ENCODE results near the gene HDAC4.

Gene HDAC4

DNA sequence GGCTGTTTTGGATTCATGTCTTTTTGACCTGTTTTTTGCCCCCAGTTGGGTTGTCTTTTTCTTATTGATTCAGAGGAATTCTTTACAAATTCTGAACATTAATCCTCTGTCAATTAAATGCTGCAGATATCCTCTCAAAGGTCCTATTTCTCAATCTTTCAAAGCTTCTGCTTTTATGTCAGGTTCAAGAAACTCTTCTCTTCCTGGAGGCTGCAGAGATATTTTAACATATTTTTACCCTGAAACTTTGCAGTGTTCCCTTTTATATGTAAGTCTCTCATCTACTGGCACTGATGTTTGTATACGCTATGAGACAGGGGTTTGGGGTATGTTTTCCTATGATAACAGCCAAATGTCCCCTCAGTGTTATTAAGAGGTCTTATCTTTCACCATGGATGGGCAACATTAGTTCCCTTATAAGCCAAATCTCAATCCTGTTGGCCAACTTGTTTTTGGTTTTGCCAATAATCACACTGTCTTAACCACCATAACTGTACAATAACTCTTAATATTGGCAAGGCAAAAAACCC, 159.3 kb downstream of the HDAC4 start:
- POLR2A ChIA-PET = no interaction called here
- no peak for DNase-seq (ENCODE audit: extremely low spot score)
- CTCF ChIA-PET = no interaction called here
- no peak for TF ChIP-seq ELF4 (IDR thresholded peaks at IDR 0.05)
- no peak for TF ChIP-seq NFRKB (IDR thresholded peaks at IDR 0.05)
- no peak for TF ChIP-seq FOXM1 (IDR thresholded peaks at IDR 0.05; ENCODE audit: borderline replicate concordance)
- TF ChIP-seq SP1 (IDR thresholded peaks at IDR 0.05) = no peak
- TF ChIP-seq ARNT (IDR thresholded peaks at IDR 0.05) = no peak
- no peak for TF ChIP-seq L3MBTL2 (conservative IDR thresholded peaks at IDR 0.05)
- TF ChIP-seq PKNOX1 (IDR thresholded peaks at IDR 0.05) = no peak
- no peak for TF ChIP-seq LEF1 (IDR thresholded peaks at IDR 0.05; ENCODE audit: borderline replicate concordance)
- no peak for TF ChIP-seq TARDBP (IDR thresholded peaks at IDR 0.05)
- no peak for TF ChIP-seq BHLHE40 (IDR thresholded peaks at IDR 0.05; ENCODE audit: borderline replicate concordance)
- TF ChIP-seq FOXK2 (IDR thresholded peaks at IDR 0.05) = no peak
- no peak for TF ChIP-seq CTBP1 (IDR thresholded peaks at IDR 0.05; ENCODE audit: borderline replicate concordance)
- no peak for TF ChIP-seq ZNF384 (IDR thresholded peaks at IDR 0.05)
- TF ChIP-seq FOXA1 (IDR thresholded peaks at IDR 0.05) = no peak
- no peak for TF ChIP-seq SUZ12 (IDR thresholded peaks at IDR 0.05)
- no peak for TF ChIP-seq HDGF (IDR thresholded peaks at IDR 0.05; ENCODE audit: borderline replicate concordance)

DNA sequence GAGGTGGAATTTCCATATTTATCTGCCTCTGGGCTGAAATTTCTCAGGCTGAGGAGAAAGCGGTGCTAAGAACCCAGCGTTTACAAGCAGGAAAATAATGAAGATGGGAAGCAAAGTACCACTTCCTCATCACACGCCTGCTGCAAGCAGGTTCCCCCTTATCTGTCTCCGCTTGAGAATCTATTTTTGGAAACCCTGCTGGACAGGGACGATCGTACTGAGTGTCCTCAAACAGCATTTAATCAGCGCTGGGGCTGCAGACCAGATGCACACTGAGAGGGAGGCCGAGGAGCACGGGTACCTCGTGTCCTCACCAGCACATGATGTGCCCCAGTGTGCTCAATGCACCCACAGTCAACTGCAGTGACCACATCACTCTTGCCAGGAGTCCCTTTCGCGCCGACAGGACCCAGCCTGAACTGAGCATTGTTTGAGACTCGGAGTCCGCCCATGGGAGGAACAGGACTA, 160.4 kb downstream of the HDAC4 start:
- ChIA-PET POLR2A (no interaction called here), CTCF (no interaction called here)
- no peak for TF ChIP-seq FOXK2 (IDR thresholded peaks at IDR 0.05)
- no peak for TF ChIP-seq ZNF384 (IDR thresholded peaks at IDR 0.05)
- no peak for TF ChIP-seq ELF4 (IDR thresholded peaks at IDR 0.05)
- no peak for TF ChIP-seq SUZ12 (IDR thresholded peaks at IDR 0.05)
- TF ChIP-seq FOXA1 (IDR thresholded peaks at IDR 0.05) = no peak
- no peak for TF ChIP-seq SP1 (IDR thresholded peaks at IDR 0.05)
- TF ChIP-seq PKNOX1 (IDR thresholded peaks at IDR 0.05) = no peak
- DNase-seq (ENCODE audit: extremely low spot score) = no peak

GRCh38 chr2:239239607-239240413, 161.0 kb downstream of the HDAC4 start:
- POLR2A ChIA-PET = no interaction called here
- no peak for DNase-seq (ENCODE audit: extremely low spot score)
- CTCF ChIA-PET = no interaction called here
- TF ChIP-seq ZNF384 (IDR thresholded peaks at IDR 0.05) (no peak), NFRKB (IDR thresholded peaks at IDR 0.05) (no peak), FOXK2 (IDR thresholded peaks at IDR 0.05) (no peak)

DNA sequence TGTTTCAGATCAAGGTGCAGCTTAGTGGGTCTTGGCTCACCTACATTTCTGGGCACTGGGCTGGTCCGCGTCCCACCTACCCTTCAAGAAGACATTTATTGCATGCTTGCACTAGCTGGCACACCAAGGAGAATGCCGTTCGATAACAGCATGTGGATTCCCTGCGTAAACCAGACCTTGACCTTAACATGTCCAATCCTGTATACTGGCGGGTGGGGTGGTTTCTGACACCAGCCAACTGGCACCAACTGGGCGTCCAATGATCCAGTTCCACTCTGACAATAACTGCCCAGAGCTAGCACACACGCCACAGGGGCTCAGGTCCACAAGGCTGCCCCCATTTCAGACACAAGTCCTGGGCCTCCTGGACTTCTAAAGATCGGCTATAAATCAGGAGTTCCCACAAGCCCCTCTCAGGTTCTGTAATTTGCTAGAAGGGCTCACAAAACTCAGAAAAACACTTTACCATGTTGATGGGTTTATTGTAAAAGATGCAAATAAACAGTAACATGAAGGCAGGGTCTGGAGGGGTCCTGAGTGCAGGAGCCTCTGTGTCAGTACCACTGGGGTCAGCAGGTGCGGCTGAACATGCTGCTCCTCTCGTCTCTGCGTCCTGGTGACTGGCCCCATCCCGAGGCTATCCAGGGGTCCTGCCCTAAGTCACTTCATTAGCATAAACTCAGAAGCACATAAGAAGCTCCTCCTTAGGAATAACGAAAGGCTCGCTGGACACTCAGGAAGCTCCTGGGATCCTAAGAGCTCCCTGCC, 161.8 kb downstream of the HDAC4 start:
- CTCF ChIA-PET = no interaction called here
- no peak for DNase-seq (ENCODE audit: extremely low spot score)

DNA sequence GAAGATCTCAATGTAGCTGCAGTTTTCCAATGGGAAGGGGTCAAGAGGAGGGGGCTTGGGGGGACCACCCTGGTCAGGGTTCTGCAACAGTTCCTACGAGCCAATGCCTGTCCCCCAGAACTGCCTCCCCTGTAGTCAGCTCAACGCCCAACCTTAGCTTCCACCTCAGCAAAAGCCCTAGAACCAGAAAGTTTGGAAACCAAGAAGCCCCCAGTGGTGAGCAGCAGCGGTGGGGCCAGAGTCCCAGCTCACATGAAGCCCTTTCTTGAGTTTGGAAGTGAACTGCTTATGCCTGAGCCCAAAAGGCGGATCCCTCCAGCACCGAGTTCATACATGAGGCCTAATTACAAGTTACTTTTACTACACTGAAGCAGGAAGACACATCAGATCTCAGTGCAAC, 162.4 kb downstream of the HDAC4 start:
- POLR2A ChIA-PET = no interaction called here
- TF ChIP-seq PKNOX1 (IDR thresholded peaks at IDR 0.05) (no peak), FOXM1 (IDR thresholded peaks at IDR 0.05; ENCODE audit: borderline replicate concordance) (no peak), ELF4 (IDR thresholded peaks at IDR 0.05) (no peak), TARDBP (IDR thresholded peaks at IDR 0.05) (no peak), NFRKB (IDR thresholded peaks at IDR 0.05) (no peak), L3MBTL2 (conservative IDR thresholded peaks at IDR 0.05) (no peak), FOXA1 (IDR thresholded peaks at IDR 0.05) (no peak), SP1 (IDR thresholded peaks at IDR 0.05) (no peak), ARNT (IDR thresholded peaks at IDR 0.05) (no peak), LEF1 (IDR thresholded peaks at IDR 0.05; ENCODE audit: borderline replicate concordance) (no peak), FOXK2 (IDR thresholded peaks at IDR 0.05) (no peak), HDGF (IDR thresholded peaks at IDR 0.05; ENCODE audit: borderline replicate concordance) (no peak)
- CTCF ChIA-PET = no interaction called here
- no peak for DNase-seq (ENCODE audit: extremely low spot score)

More for the DNA sequence above, 161.8 kb downstream of the HDAC4 start:
- POLR2A ChIA-PET = no interaction called here
- TF ChIP-seq NFRKB (IDR thresholded peaks at IDR 0.05) (no peak), HDGF (IDR thresholded peaks at IDR 0.05; ENCODE audit: borderline replicate concordance) (no peak), CTBP1 (IDR thresholded peaks at IDR 0.05; ENCODE audit: borderline replicate concordance) (no peak), TARDBP (IDR thresholded peaks at IDR 0.05) (no peak), PKNOX1 (IDR thresholded peaks at IDR 0.05) (no peak), SP1 (IDR thresholded peaks at IDR 0.05) (no peak), FOXK2 (IDR thresholded peaks at IDR 0.05) (no peak), L3MBTL2 (conservative IDR thresholded peaks at IDR 0.05) (no peak), FOXA1 (IDR thresholded peaks at IDR 0.05) (no peak), ARNT (IDR thresholded peaks at IDR 0.05) (no peak), BHLHE40 (IDR thresholded peaks at IDR 0.05; ENCODE audit: borderline replicate concordance) (no peak), SUZ12 (IDR thresholded peaks at IDR 0.05) (no peak), FOXM1 (IDR thresholded peaks at IDR 0.05; ENCODE audit: borderline replicate concordance) (no peak), ZNF384 (IDR thresholded peaks at IDR 0.05) (no peak), ELF4 (IDR thresholded peaks at IDR 0.05) (no peak), LEF1 (IDR thresholded peaks at IDR 0.05; ENCODE audit: borderline replicate concordance) (no peak)

All from HEK293T (cell line).